ENCODE data around the gene TEX36.

- TF ChIP-seq CTCF (IDR thresholded peaks at IDR 0.05; ENCODE audit: insufficient read depth, low read length) (no peak), POLR2AphosphoS5 (IDR thresholded peaks at IDR 0.05; ENCODE audit: low read depth) (no peak), SPI1 (IDR thresholded peaks at IDR 0.05; ENCODE audit: borderline replicate concordance, low read depth) (no peak), REST (IDR thresholded peaks at IDR 0.05; ENCODE audit: insufficient replicate concordance, low read depth) (no peak)
Observed at GRCh38 chr10:125698481-125698998, 15.6 kb upstream of the TEX36 start.
